ENCODE measurements around the gene ITPKB.
"Not testable (repeated sequence)": the region's sequence is repeated elsewhere in the genome, so short reads cannot be mapped to it uniquely, and the experiment has no call there.

ITPKB gene

GRCh38 chr1:226625832-226626576 lies 113.1 kb downstream of the ITPKB start:
- DNase-seq (ENCODE audit: low read depth, low spot score): no peak

GRCh38 chr1:226625326-226625725 lies 113.8 kb downstream of the ITPKB start:
- no peak for DNase-seq (ENCODE audit: low read depth, low spot score)

GRCh38 chr1:226624526-226624925 lies 114.6 kb downstream of the ITPKB start:
- DNase-seq (ENCODE audit: low read depth, low spot score): no peak

GRCh38 chr1:226622012-226622411 lies 117.1 kb downstream of the ITPKB start:
- no peak for DNase-seq (ENCODE audit: low read depth, low spot score)

GRCh38 chr1:226619031-226619430 lies 120.1 kb downstream of the ITPKB start:
- DNase-seq (ENCODE audit: low read depth, low spot score): no peak

GRCh38 chr1:226618380-226618779 lies 120.7 kb downstream of the ITPKB start:
- no peak for DNase-seq (ENCODE audit: low read depth, low spot score)

- not testable (repeated sequence) for DNase-seq (ENCODE audit: low read depth, low spot score)
Measured at GRCh38 chr1:226617719-226618118, 121.4 kb downstream of the ITPKB start.

GRCh38 chr1:226617109-226617508 lies 122.0 kb downstream of the ITPKB start:
- DNase-seq (ENCODE audit: low read depth, low spot score): no peak

GRCh38 chr1:226616636-226617035 lies 122.4 kb downstream of the ITPKB start:
- no peak for DNase-seq (ENCODE audit: low read depth, low spot score)

- no peak for DNase-seq (ENCODE audit: low read depth, low spot score)
Measured at GRCh38 chr1:226615876-226616275, 123.2 kb downstream of the ITPKB start.

- not testable (repeated sequence) for DNase-seq (ENCODE audit: low read depth, low spot score)
Measured at GRCh38 chr1:226611980-226612379, 127.1 kb downstream of the ITPKB start.

- no peak for DNase-seq (ENCODE audit: low read depth, low spot score)
Measured at GRCh38 chr1:226611301-226611700, 127.8 kb downstream of the ITPKB start.

- no peak for DNase-seq (ENCODE audit: low read depth, low spot score)
Measured at GRCh38 chr1:226610671-226611070, 128.4 kb downstream of the ITPKB start.

GRCh38 chr1:226609836-226610455 lies 129.1 kb downstream of the ITPKB start:
- no peak for DNase-seq (ENCODE audit: low read depth, low spot score)

GRCh38 chr1:226608699-226609505 lies 130.2 kb downstream of the ITPKB start:
- peak; percentile 13 for DNase-seq (ENCODE audit: low read depth, low spot score)

- DNase-seq (ENCODE audit: low read depth, low spot score): no peak
Measured at GRCh38 chr1:226607821-226608220, 131.3 kb downstream of the ITPKB start.

GRCh38 chr1:226607268-226607660 lies 131.8 kb downstream of the ITPKB start:
- no peak for DNase-seq (ENCODE audit: low read depth, low spot score)

- no peak for DNase-seq (ENCODE audit: low read depth, low spot score)
Measured at GRCh38 chr1:226606311-226607267, 132.5 kb downstream of the ITPKB start.

- no peak for DNase-seq (ENCODE audit: low read depth, low spot score)
Measured at GRCh38 chr1:226605318-226605950, 133.6 kb downstream of the ITPKB start.

- DNase-seq (ENCODE audit: low read depth, low spot score): no peak
Measured at GRCh38 chr1:226604560-226605317, 134.3 kb downstream of the ITPKB start.
